Sigmoid colon (tissue), 4 donors: ENCODE data around the gene KRT12.

Experiments
- CTCF ChIP-seq, 4 experiments: fragments of 450-650 bp in 3 of 4; fragments of 200-600 bp in 1 of 4; IDR thresholded peaks; one replicate each; pipeline ENCODE4 v1.5.1; 2016 to 2019; ENCODE audit warnings: antibody characterized with exemption in 4 of 4, mild to moderate bottlenecking in 3 of 4, moderate library complexity in 2 of 4
- EP300 ChIP-seq, 4 donors: sonication (generic); formaldehyde crosslinking; IDR thresholded peaks; one replicate each; pipeline ENCODE4 v1.6.1; 2017; ENCODE audit warnings: antibody characterized with exemption in 4 of 4
- POLR2A ChIP-seq, 2 donors: fragments of 450-650 bp; IDR thresholded peaks; one replicate each; pipeline ENCODE4 v1.6.1; 2016; ENCODE audit warnings: antibody characterized with exemption in 2 of 2, mild to moderate bottlenecking in 2 of 2, moderate library complexity in 2 of 2
- POLR2AphosphoS5 ChIP-seq, 4 donors: sonication (generic); formaldehyde crosslinking; IDR thresholded peaks; one replicate each; pipeline ENCODE4 v1.6.1; 2017; ENCODE audit warnings: antibody characterized with exemption in 4 of 4

- TF ChIP-seq CTCF (IDR thresholded peaks at IDR 0.05) = no peak
- TF ChIP-seq POLR2A (IDR thresholded peaks at IDR 0.05) = no peak
- no peak for TF ChIP-seq POLR2AphosphoS5 (IDR thresholded peaks at IDR 0.05)
- no peak for TF ChIP-seq EP300 (IDR thresholded peaks at IDR 0.05)
These were observed 35.0 kb upstream of the KRT12 start for GRCh38 chr17:40901981-40902474.
